GM12878 (cell line): ENCODE results near the gene PHC2. TPM values are rescaled to one million over a fixed set of nuclear protein-coding genes. Genes with fewer than 3 reads are reported as not detected.

Experiments used
- ATAC-seq: fragments of 200-7000 bp; cut with Tn5 transposase; 3 replicates; pipeline ENCODE4 v1.9.1; 2020; ENCODE audit warnings: mild to moderate bottlenecking, moderate library complexity
- BruUV-seq: library from RNA; stranded (reverse); fragments of 400-500 nt; replicated peaks from 2 replicates; lab custom pipeline; 2021; lab: Mats Ljungman, UMichigan
- CTCF ChIA-PET: fragments of 300-600 bp; sonication (Branson Sonifier 250); formaldehyde crosslinking; extraction: SDS; loops from one replicate; lab custom pipeline; 2021; ENCODE audit warnings: inconsistent platforms; lab: Yijun Ruan, JAX
- POLR2A ChIA-PET: fragments of 350-600 bp; formaldehyde crosslinking; extraction: SDS; loops from one replicate; lab custom pipeline; 2021; ENCODE audit warnings: inconsistent platforms; lab: Charles Lee
- RAD21 ChIA-PET: fragments of 300-600 bp; sonication (Branson Sonifier 250); formaldehyde crosslinking; loops from one replicate; lab custom pipeline; 2023; ENCODE audit warnings: antibody characterized with exemption; ENCODE audit not compliant: unreplicated experiment; lab: Charles Lee
- SMC1A ChIA-PET: fragments of 300-600 bp; sonication (Branson Sonifier 250); formaldehyde crosslinking; loops from one replicate; lab custom pipeline; 2023; ENCODE audit not compliant: unreplicated experiment, uncharacterized antibody; lab: Charles Lee
- DNase-seq: peaks from one replicate; pipeline ENCODE4 v3.0.0-alpha.2; 2011; ENCODE audit warnings: low read depth, low spot score
- FAIRE-seq: peaks from 3 replicates; lab custom pipeline; 2011; peaks lifted over from hg19 to GRCh38; lab: Jason Lieb, UNC
- H2AFZ ChIP-seq: 2 replicates; pipeline ENCODE4 v1.6.0; 2011; ENCODE audit warnings: low read depth, low read length, control low read depth; ENCODE audit not compliant: control insufficient read depth
- H3K27ac ChIP-seq: 2 replicates; pipeline ENCODE4 v1.5.1; 2011; ENCODE audit warnings: control low read depth; ENCODE audit not compliant: control insufficient read depth, insufficient read depth
- H3K27me3 ChIP-seq, 2 experiments: replicated peaks in 1 of 2; 2 replicates each; pipeline versions ENCODE4 v1.6.0 to v1.6.1; 2011; ENCODE audit warnings: low read length in 1 of 2; ENCODE audit not compliant: control insufficient read depth in 2 of 2, insufficient read depth in 2 of 2
- H3K36me3 ChIP-seq, 2 experiments: 2 replicates each; pipeline ENCODE4 v1.5.1; 2011; ENCODE audit warnings: low read length in 1 of 2; ENCODE audit not compliant: control insufficient read depth in 2 of 2, insufficient read depth in 2 of 2
- H3K4me1 ChIP-seq: 2 replicates; pipeline ENCODE4 v1.6.1; 2011; ENCODE audit warnings: mild to moderate bottlenecking, low read length, moderate library complexity, mixed read lengths; ENCODE audit not compliant: control insufficient read depth, insufficient read depth
- H3K4me2 ChIP-seq: 2 replicates; pipeline ENCODE4 v1.6.0; 2011; ENCODE audit warnings: control low read depth; ENCODE audit not compliant: control insufficient read depth, insufficient read depth
- H3K4me3 ChIP-seq: fragments of 200-600 bp; sonication (generic); 2 replicates; pipeline ENCODE4 v1.5.1; 2016
- H3K79me2 ChIP-seq: 2 replicates; pipeline ENCODE4 v1.6.0; 2011; ENCODE audit warnings: low read length; ENCODE audit not compliant: control insufficient read depth, insufficient read depth
- H3K9ac ChIP-seq: 2 replicates; pipeline ENCODE4 v1.8.0; 2011; ENCODE audit warnings: low read length, control low read depth, mixed read lengths; ENCODE audit not compliant: control insufficient read depth, insufficient read depth
- H3K9me3 ChIP-seq: replicated peaks from 3 replicates; pipeline ENCODE4 v1.5.1; 2011; ENCODE audit warnings: mild to moderate bottlenecking, low read length; ENCODE audit not compliant: control insufficient read depth, insufficient read depth
- H4K20me1 ChIP-seq: 2 replicates; pipeline ENCODE4 v1.6.0; 2011; ENCODE audit not compliant: control insufficient read depth, insufficient read depth
- BMI1 ChIP-seq: fragments of 450-650 bp; IDR thresholded peaks from 2 replicates; pipeline ENCODE4 v1.6.1; 2016; ENCODE audit warnings: mild to moderate bottlenecking, moderate library complexity, borderline replicate concordance
- DPF2 ChIP-seq: fragments of 450-650 bp; IDR thresholded peaks from 2 replicates; pipeline ENCODE4 v1.6.1; 2017; ENCODE audit warnings: mild to moderate bottlenecking
- LARP7 ChIP-seq: fragments of 450-650 bp; IDR thresholded peaks from 2 replicates; pipeline ENCODE4 v1.6.1; 2017; ENCODE audit warnings: mild to moderate bottlenecking
- NR2F1 ChIP-seq: fragments of 450-650 bp; conservative IDR thresholded peaks from 2 replicates; pipeline ENCODE4 v1.6.1; 2017; ENCODE audit warnings: mild to moderate bottlenecking
- PAX8 ChIP-seq: fragments of 450-650 bp; IDR thresholded peaks from 2 replicates; pipeline ENCODE4 v1.6.1; 2017; ENCODE audit warnings: mild to moderate bottlenecking, moderate library complexity
- SMC3 ChIP-seq: IDR thresholded peaks from 2 replicates; pipeline ENCODE4 v1.6.1; 2011; ENCODE audit warnings: low read length, improper control_type of control experiment, borderline replicate concordance
- SREBF2 ChIP-seq: IDR thresholded peaks from 2 replicates; pipeline ENCODE4 v1.6.1; 2012; ENCODE audit warnings: mild to moderate bottlenecking, low read length
- YBX1 ChIP-seq: fragments of 450-650 bp; IDR thresholded peaks from 2 replicates; pipeline ENCODE4 v1.6.1; 2016; ENCODE audit warnings: antibody characterized with exemption
- ZNF207 ChIP-seq: fragments of 450-650 bp; IDR thresholded peaks from 2 replicates; pipeline ENCODE4 v1.6.1; 2014; ENCODE audit warnings: antibody characterized with exemption, mild to moderate bottlenecking, borderline replicate concordance
- ZNF217 ChIP-seq: fragments of 450-650 bp; IDR thresholded peaks from 2 replicates; pipeline ENCODE4 v1.6.1; 2017; ENCODE audit warnings: antibody characterized with exemption, mild to moderate bottlenecking
- WGBS: methylation state at CpG from one replicate; pipeline ENCODE4 v1.1.6; 2016; ENCODE audit warnings: low lambda C conversion rate; ENCODE audit not compliant: insufficient replicate concordance, insufficient coverage; ENCODE audit errors: missing lambda C conversion rate; 5-methylcytosine and 5-hydroxymethylcytosine counted together
- in situ Hi-C: fragments of 300-500 bp; cut with MboI; formaldehyde crosslinking; loops from 9 replicates; pipeline ENCODE4 v1.14.3; 2018; ENCODE audit warnings: mixed read lengths
- intact Hi-C: fragments of 100-400 bp; cut with micrococcal nuclease; formaldehyde crosslinking; loops from one replicate; pipeline ENCODE4 v1.14.2; 2022; ENCODE audit not compliant: unreplicated experiment
- polyA plus RNA-seq, 11 experiments: library from polyadenylated mRNA; depleted of rRNA in 4 of 11; unstranded in 6 of 11; stranded (reverse) in 5 of 11; fragments of >200 nt; fragmentation: Nextera tagmentation in 4 of 11; fragmentation: Illumina TruSeq in 1 of 11; extraction: Ambion mirVana in 4 of 11; extraction: Trizol in 1 of 11; gene quantifications; 1 replicate in 1 of 11; 2 replicates in 10 of 11; pipeline versions ENCODE4 v1.2.1 to v1.2.3, GENCODE V29; 2011 to 2016; ENCODE audit warnings: inconsistent platforms in 2 of 11, missing spikeins in 2 of 11, low read depth in 1 of 11
- total RNA-seq, 4 experiments: library from RNA; depleted of rRNA in 3 of 4; stranded (reverse); fragments of >200 nt in 3 of 4; fragmentation: Illumina TruSeq in 1 of 4; extraction: Trizol in 1 of 4; gene quantifications; 2 replicates each; pipeline versions ENCODE4 v1.2.1 to v1.2.3, GENCODE V29; 2013 to 2021

Gene PHC2
- total and polyA plus RNA-seq, 10 of the 15 experiments (the other 5 are each of a cell fraction or from before 2014, with no cell fraction given): 2.0 to 35.9 (median 16.4) TPM

DNA sequence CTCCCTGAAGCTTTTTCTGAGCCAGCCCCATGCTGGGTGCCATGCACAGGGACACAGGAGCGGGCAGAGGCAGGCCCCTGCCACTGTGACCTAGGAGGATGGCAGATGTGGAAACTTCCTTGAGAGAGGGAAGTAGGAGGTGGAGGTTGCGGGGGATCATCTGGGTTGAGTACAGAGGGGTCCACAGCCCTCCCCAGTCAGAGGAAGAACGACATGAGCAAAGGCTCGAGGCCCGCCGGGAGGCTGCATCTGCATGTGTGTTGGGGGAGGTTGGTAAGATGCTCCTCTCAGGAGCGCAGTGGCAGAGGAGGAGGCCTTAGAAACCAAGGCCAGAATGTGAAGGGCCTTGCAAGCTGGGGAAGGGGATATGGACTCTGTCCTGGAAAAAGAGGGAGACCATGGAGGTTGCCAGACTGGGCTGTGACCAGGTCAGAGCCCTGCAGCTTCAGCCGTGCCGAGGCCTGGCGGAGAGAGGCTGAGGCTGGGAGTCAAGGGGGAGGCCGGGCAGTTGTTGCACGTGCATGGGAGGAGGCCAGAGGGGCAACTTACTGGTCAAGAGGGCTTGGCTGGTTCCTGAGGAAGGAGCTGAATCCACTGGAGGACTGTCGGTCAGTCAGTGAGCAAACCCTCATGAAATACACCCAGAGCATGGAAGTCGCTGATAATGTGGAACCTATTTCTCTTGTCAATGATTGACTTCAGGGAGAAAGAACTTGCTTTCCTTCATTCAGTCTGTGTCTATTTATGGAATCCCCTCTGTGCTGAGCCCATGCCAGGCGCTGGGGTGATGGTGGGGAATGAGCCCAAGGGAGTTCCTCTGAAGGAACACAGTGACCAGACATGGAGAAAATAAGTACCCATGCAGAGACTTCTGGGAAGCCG is 141.7 kb downstream of the PHC2 start:
- no TSS peak for BruUV-seq
- Histone ChIP-seq H2AFZ (no peak overlapping the region), H3K4me1 (no peaks in the 10 kb centered on the region), H4K20me1 (no peaks in the 10 kb centered on the region), H3K27ac (no peak overlapping the region), H3K27me3 (no peaks in the 10 kb centered on the region), H3K36me3 (no peaks in the 10 kb centered on the region; a peak in 1 of 4 replicates), H3K4me3 (no peak overlapping the region), H3K79me2 (no peaks in the 10 kb centered on the region), H3K9me3 (no peaks in the 10 kb centered on the region; the same call in 2 of the 3 replicates), H3K9ac (no peak overlapping the region), H3K4me2 (no peak overlapping the region)
- POLR2A ChIA-PET: no interaction called here
- no peak for DNase-seq
- CTCF ChIA-PET: interaction anchor here (0.9 kb wide), 1 partner anchor 83 kb away, joined by 3 read pairs; no protein-coding TSS in a partner anchor
- in situ Hi-C loops: no loop called here
- intact Hi-C loops: no loop called here
- TF ChIP-seq DPF2 (no peak), ZNF207 (no peak), SREBF2 (no peak), YBX1 (no peak), LARP7 (no peak), ZNF217 (no peak), PAX8 (no peak), BMI1 (no peak), SMC3 (no peak), NR2F1 (no peak)
- no peak for FAIRE-seq
- no peak for ATAC-seq
- RAD21 ChIA-PET: no interaction called here
- SMC1A ChIA-PET: no interaction called here
- WGBS: 78% methylated on average over 16 of the region's 16 CpGs
